H1 (cell line): ENCODE results near the gene BMP4. TPM values are rescaled to one million over a fixed set of nuclear protein-coding genes. Genes with fewer than 3 reads are reported as not detected.

Experiments
- CTCF ChIA-PET: fragments of 300-600 bp; sonication (Branson Sonifier 250); formaldehyde crosslinking; loops from one replicate; lab custom pipeline; 2021; ENCODE audit not compliant: partially characterized antibody; lab: Charles Lee
- POLR2A ChIA-PET: fragments of 300-600 bp; sonication (Branson Sonifier 250); formaldehyde crosslinking; loops from one replicate; lab custom pipeline; 2021; ENCODE audit warnings: inconsistent platforms; ENCODE audit not compliant: partially characterized antibody; lab: Charles Lee
- DNase-seq, 2 experiments: peaks; one replicate each; pipeline versions ENCODE4 v3.0.0 to v3.0.0-alpha.2; 2010 to 2022; ENCODE audit warnings: low spot score in 2 of 2, low read depth in 1 of 2, mixed read lengths in 1 of 2
- FAIRE-seq: peaks from 2 replicates; lab custom pipeline; 2011; peaks lifted over from hg19 to GRCh38; lab: Jason Lieb, UNC
- H2AFZ ChIP-seq: 2 replicates; pipeline ENCODE4 v1.8.1; 2012; ENCODE audit warnings: low read length, inconsistent platforms
- H2AK5ac ChIP-seq: 2 replicates; pipeline ENCODE4 v1.6.1; 2013; ENCODE audit warnings: low read depth, low read length
- H2BK120ac ChIP-seq: replicated peaks from 2 replicates; pipeline ENCODE3; 2013; ENCODE audit warnings: low read depth, low read length, inconsistent platforms
- H2BK12ac ChIP-seq: 2 replicates; pipeline ENCODE4 v1.6.1; 2013; ENCODE audit warnings: low read depth, low read length
- H2BK15ac ChIP-seq: 2 replicates; pipeline ENCODE4 v1.6.1; 2013; ENCODE audit warnings: low read length
- H2BK20ac ChIP-seq: 2 replicates; pipeline ENCODE4 v1.6.1; 2013; ENCODE audit warnings: low read length
- H2BK5ac ChIP-seq: 2 replicates; pipeline ENCODE4 v1.6.1; 2013; ENCODE audit warnings: low read depth, low read length
- H3K14ac ChIP-seq: 2 replicates; pipeline ENCODE4 v1.6.1; 2013; ENCODE audit warnings: inconsistent platforms; ENCODE audit not compliant: insufficient read length
- H3K18ac ChIP-seq: 2 replicates; pipeline ENCODE4 v1.6.1; 2013; ENCODE audit warnings: low read length; ENCODE audit errors: extremely low read depth
- H3K23ac ChIP-seq: 2 replicates; pipeline ENCODE4 v1.6.1; 2013; ENCODE audit warnings: inconsistent platforms; ENCODE audit not compliant: insufficient read length
- H3K23me2 ChIP-seq: 2 replicates; pipeline ENCODE4 v1.6.1; 2013; ENCODE audit warnings: low read depth, low read length
- H3K27ac ChIP-seq: 2 replicates; pipeline ENCODE4 v1.6.1; 2011; ENCODE audit warnings: low read depth, low read length, inconsistent platforms
- H3K27me3 ChIP-seq, 4 experiments: replicated peaks in 1 of 4; 1 replicate in 1 of 4; 2 replicates in 3 of 4; pipeline versions ENCODE4 v1.6.1 to v1.8.1; 2011 to 2013; ENCODE audit warnings: low read length in 3 of 4, mild to moderate bottlenecking in 3 of 4, inconsistent platforms in 2 of 4, mixed read lengths in 2 of 4, moderate library complexity in 1 of 4; ENCODE audit not compliant: control insufficient read depth in 3 of 4, insufficient read depth in 3 of 4; ENCODE audit errors: extremely low read depth in 1 of 4
- H3K36me3 ChIP-seq, 4 experiments: 2 replicates each; pipeline versions ENCODE4 v1.6.1 to v1.8.1; 2011 to 2013; ENCODE audit warnings: mild to moderate bottlenecking in 4 of 4, low read length in 3 of 4, moderate library complexity in 2 of 4, control low read depth in 1 of 4, inconsistent platforms in 1 of 4; ENCODE audit not compliant: insufficient read depth in 4 of 4, control insufficient read depth in 2 of 4
- H3K4ac ChIP-seq: replicated peaks from 2 replicates; pipeline ENCODE3; 2013; ENCODE audit warnings: low read length, low read depth, mixed read lengths, inconsistent platforms; ENCODE audit not compliant: insufficient read length
- H3K4me1 ChIP-seq, 4 experiments: replicated peaks in 1 of 4; 1 replicate in 1 of 4; 2 replicates in 3 of 4; pipeline versions ENCODE4 v1.6.1 to v1.8.1; 2011 to 2013; ENCODE audit warnings: low read length in 3 of 4, inconsistent platforms in 2 of 4, mixed read lengths in 1 of 4; ENCODE audit not compliant: insufficient read depth in 4 of 4, control insufficient read depth in 3 of 4
- H3K4me2 ChIP-seq, 2 experiments: 2 replicates each; pipeline versions ENCODE4 v1.6.1 to v1.8.1; 2011 to 2013; ENCODE audit warnings: low read depth in 2 of 2, low read length in 2 of 2, control low read depth in 1 of 2, inconsistent platforms in 1 of 2, mild to moderate bottlenecking in 1 of 2; ENCODE audit not compliant: insufficient read depth in 1 of 2
- H3K4me3 ChIP-seq, 4 experiments: fragments of 200-600, 300-600 bp in 1 of 4; sonication (generic), shearing (Covaris generic), sonication (Bioruptor Twin) in 1 of 4; 2 replicates each; pipeline versions ENCODE4 v1.5.1 to v1.8.1; 2011 to 2016; ENCODE audit warnings: low read length in 4 of 4, low read depth in 3 of 4, control low read depth in 2 of 4, inconsistent platforms in 2 of 4, mild to moderate bottlenecking in 2 of 4, mixed read lengths in 1 of 4, moderate library complexity in 1 of 4; ENCODE audit not compliant: insufficient read depth in 2 of 4; ENCODE audit errors: extremely low read depth in 1 of 4
- H3K56ac ChIP-seq: replicated peaks from 2 replicates; pipeline ENCODE3; 2013; ENCODE audit warnings: low read depth, mild to moderate bottlenecking, mixed read lengths, low read length, inconsistent platforms; ENCODE audit not compliant: insufficient read length
- H3K79me1 ChIP-seq: 2 replicates; pipeline ENCODE4 v1.6.1; 2013; ENCODE audit warnings: low read depth, low read length, control low read depth
- H3K79me2 ChIP-seq, 2 experiments: 2 replicates each; pipeline versions ENCODE4 v1.6.1 to v1.8.1; 2012 to 2013; ENCODE audit warnings: low read length in 2 of 2, mild to moderate bottlenecking in 2 of 2, inconsistent platforms in 1 of 2; ENCODE audit not compliant: insufficient read depth in 2 of 2, control insufficient read depth in 1 of 2
- H3K9ac ChIP-seq, 4 experiments: replicated peaks in 1 of 4; 1 replicate in 1 of 4; 2 replicates in 3 of 4; pipeline versions ENCODE4 v1.6.1 to v1.8.1; 2011 to 2013; ENCODE audit warnings: low read depth in 3 of 4, low read length in 3 of 4, control low read depth in 2 of 4, mild to moderate bottlenecking in 2 of 4, moderate library complexity in 2 of 4, inconsistent platforms in 1 of 4; ENCODE audit errors: extremely low read depth in 1 of 4
- H3K9me3 ChIP-seq, 2 experiments: 2 replicates each; pipeline versions ENCODE4 v1.6.1 to v1.8.1; 2012 to 2013; ENCODE audit warnings: mild to moderate bottlenecking in 2 of 2, moderate library complexity in 2 of 2, control low read depth in 1 of 2, inconsistent platforms in 1 of 2, low read depth in 1 of 2, low read length in 1 of 2, mixed read lengths in 1 of 2; ENCODE audit not compliant: insufficient read depth in 2 of 2
- H4K20me1 ChIP-seq, 2 experiments: replicated peaks in 1 of 2; 2 replicates each; pipeline versions ENCODE3 to v1.8.1; 2011 to 2013; ENCODE audit warnings: inconsistent platforms in 2 of 2, low read length in 2 of 2, mild to moderate bottlenecking in 1 of 2; ENCODE audit not compliant: insufficient read depth in 2 of 2, control insufficient read depth in 1 of 2
- H4K5ac ChIP-seq: 2 replicates; pipeline ENCODE4 v1.6.1; 2013; ENCODE audit warnings: low read length, low read depth, mixed read lengths, inconsistent platforms; ENCODE audit not compliant: insufficient read length
- H4K8ac ChIP-seq: 2 replicates; pipeline ENCODE4 v1.8.0; 2013; ENCODE audit warnings: mild to moderate bottlenecking, moderate library complexity, low read length, inconsistent platforms; ENCODE audit not compliant: insufficient read depth; ENCODE audit errors: extremely low read depth
- H4K91ac ChIP-seq: replicated peaks from 2 replicates; pipeline ENCODE3; 2013; ENCODE audit warnings: low read length, mixed read lengths, inconsistent platforms; ENCODE audit not compliant: insufficient read length
- ASH2L ChIP-seq: fragments of 200-600, 300-600 bp; sonication (generic); IDR thresholded peaks from one replicate; pipeline ENCODE4 v1.7.1; 2017; ENCODE audit warnings: low read length
- BCL11A ChIP-seq, 2 experiments: IDR thresholded peaks; one replicate each; pipeline ENCODE4 v1.6.1; 2011; ENCODE audit warnings: low read depth in 2 of 2, low read length in 2 of 2, mild to moderate bottlenecking in 2 of 2
- BRCA1 ChIP-seq: IDR thresholded peaks from 2 replicates; pipeline ENCODE4 v1.6.1; 2012; ENCODE audit warnings: low read depth, low read length, improper control_type of control experiment
- CEBPB ChIP-seq: IDR thresholded peaks from 2 replicates; pipeline ENCODE4 v1.6.1; 2012; ENCODE audit warnings: low read depth, low read length
- EZH2 ChIP-seq: fragments of 200-600 bp; sonication (generic); IDR thresholded peaks from 2 replicates; pipeline ENCODE4 v1.7.1; 2012; ENCODE audit warnings: low read depth, mild to moderate bottlenecking, moderate library complexity, low read length, inconsistent platforms; ENCODE audit not compliant: severe bottlenecking
- PHF8 ChIP-seq: fragments of 200-600 bp; sonication (generic); conservative IDR thresholded peaks from 2 replicates; pipeline ENCODE4 v1.7.1; 2012; ENCODE audit warnings: low read depth, mild to moderate bottlenecking, inconsistent platforms, low read length, moderate library complexity
- SAP30 ChIP-seq: fragments of 300-600 bp; sonication (generic); IDR thresholded peaks from 2 replicates; pipeline ENCODE4 v1.7.1; 2012; ENCODE audit warnings: low read length, moderate library complexity, mild to moderate bottlenecking, inconsistent platforms; ENCODE audit not compliant: insufficient read depth, insufficient replicate concordance
- TAF1 ChIP-seq: IDR thresholded peaks from 2 replicates; pipeline ENCODE4 v1.6.1; 2011; ENCODE audit warnings: mild to moderate bottlenecking, low read depth, low read length
- TBP ChIP-seq: IDR thresholded peaks from 2 replicates; pipeline ENCODE4 v1.6.1; 2011; ENCODE audit warnings: low read depth, low read length, improper control_type of control experiment
- TCF12 ChIP-seq: IDR thresholded peaks from 2 replicates; pipeline ENCODE4 v1.6.1; 2011; ENCODE audit warnings: low read depth, mild to moderate bottlenecking, low read length
- ZNF274 ChIP-seq: IDR thresholded peaks from 2 replicates; pipeline ENCODE4 v1.7.0; 2012; ENCODE audit warnings: low read length, borderline replicate concordance; ENCODE audit errors: extremely low read depth
- WGBS, 2 experiments: shearing (Covaris generic) in 1 of 2; methylation state at CpG; one replicate each; pipeline versions ENCODE4 v1.1.6 to v1.1.7; 2013 to 2015; ENCODE audit warnings: low lambda C conversion rate in 2 of 2, mixed read lengths in 2 of 2, inconsistent platforms in 1 of 2, low coverage in 1 of 2, missing lambda C conversion rate in 1 of 2; ENCODE audit not compliant: insufficient replicate concordance in 2 of 2, insufficient coverage in 1 of 2, insufficient read length in 1 of 2; ENCODE audit errors: extremely low coverage in 1 of 2, missing lambda C conversion rate in 1 of 2; 5-methylcytosine and 5-hydroxymethylcytosine counted together
- polyA plus RNA-seq, 7 experiments: library from polyadenylated mRNA; depleted of rRNA in 3 of 7; stranded (reverse) in 5 of 7; unstranded in 2 of 7; fragments of >200 nt in 5 of 7; fragments of 200-250 nt in 2 of 7; gene quantifications; 1 replicate in 5 of 7; 2 replicates in 1 of 7; 4 replicates in 1 of 7; pipeline versions ENCODE4 v1.2.1 to v1.2.3, GENCODE V29; 2011 to 2013; ENCODE audit warnings: missing spikeins in 2 of 7, mixed read lengths in 2 of 7
- total RNA-seq: library from RNA; stranded (reverse); fragmentation: NEBNext Ultra II Directional; extraction: Animal tissue kit (Norgen Biotek cat#: 25700); gene quantifications from 2 replicates; pipeline ENCODE4 v1.2.1, GENCODE V29; 2021

The BMP4 gene
- total and polyA plus RNA-seq, 2 of the 8 experiments (the other 6 are each of a cell fraction or from before 2014, with no cell fraction given), result 2.3 to 5.4 TPM

- peaks cover 47% of the 10 kb centered on the region for H3K23me2 ChIP-seq
- no peak overlapping the region for H2AK5ac ChIP-seq
- no peaks in the 10 kb centered on the region for H3K79me2 ChIP-seq
- H3K4me1 ChIP-seq, result peaks cover 5 to 9% (median 7%) of the 10 kb centered on the region in 4 experiments
- H3K9me3 ChIP-seq, result no peaks in the 10 kb centered on the region
- no peak overlapping the region for H3K4ac ChIP-seq
- FAIRE-seq (no peak), DNase-seq (peak in 1 of 2 experiments; percentile 86)
- CTCF ChIA-PET, result interaction anchor here (0.6 to 3.7 kb wide), 16 partner anchors 11 to 414 kb away, joined by 3 to 14 read pairs (median 4); no protein-coding TSS in a partner anchor
- H3K9ac ChIP-seq, result no peak overlapping the region
- H2BK120ac ChIP-seq, result no peak overlapping the region
- H3K36me3 ChIP-seq, result peaks cover 0 to 10% (median 2%) of the 10 kb centered on the region in 4 experiments; a peak in 2 of 8 replicates
- H3K79me1 ChIP-seq, result no peaks in the 10 kb centered on the region
- no peak overlapping the region for H3K23ac ChIP-seq
- POLR2A ChIA-PET, result interaction anchor here (0.6 to 5.3 kb wide), 9 partner anchors 9 to 731 kb away, joined by 3 to 29 read pairs (median 4); no protein-coding TSS in a partner anchor
- peaks cover 0 to 3% of the 10 kb centered on the region in 2 experiments for H4K20me1 ChIP-seq
- H2BK20ac ChIP-seq, result no peak overlapping the region
- H3K27me3 ChIP-seq, result peaks cover 26 to 78% (median 67%) of the 10 kb centered on the region in 4 experiments
- peak overlapping the region; percentile 81; the same call in 1 of the 2 replicates for H2BK12ac ChIP-seq
- H4K5ac ChIP-seq, result no peak overlapping the region
- H3K4me2 ChIP-seq, result peak overlapping the region; percentile 94 to 99
- peak overlapping the region; percentile 62; the same call in 1 of the 2 replicates for H2AFZ ChIP-seq
- no peak overlapping the region for H4K8ac ChIP-seq
- H3K14ac ChIP-seq, result no peak overlapping the region
- H3K27ac ChIP-seq, result no peak overlapping the region
- H3K56ac ChIP-seq, result no peak overlapping the region
- no peak overlapping the region for H2BK15ac ChIP-seq
- 0 out of 2 replicates have a peak overlapping the region, but pooled peaks have one; percentile 53 for H3K18ac ChIP-seq
- H4K91ac ChIP-seq, result no peak overlapping the region
- H3K4me3 ChIP-seq, result peak overlapping the region; percentile 54 to 86 (median 78)
- peak overlapping the region; percentile 52; the same call in 1 of the 2 replicates for H2BK5ac ChIP-seq
- WGBS, 2 experiments, result 1% methylated on average over 59 of the region's 72 CpGs; no CpG with 5 or more reads in 1 of the 2 experiments
- TF ChIP-seq ZNF274 (no peak), CEBPB (no peak), TCF12 (no peak), BCL11A (IDR thresholded peaks at IDR 0.05; ENCODE audit: low read depth in 2 of 2, low read length in 2 of 2) (no peak), EZH2 (no peak), TBP (peak; percentile 6; the same call in 1 of the 2 replicates), PHF8 (peak; percentile 52; the same call in 1 of the 2 replicates), ASH2L (peak; percentile 87), SAP30 (peak; percentile 83), TAF1 (peak; percentile 38), BRCA1 (no peak)
Measured at GRCh38 chr14:53953002-53953827, 3.4 kb downstream of the BMP4 start.
